ENCODE results near the gene CLEC5A. TPM values are rescaled to one million over a fixed set of nuclear protein-coding genes. Genes with fewer than 3 reads are reported as not detected.

CLEC5A gene
- total RNA-seq, 1 experiment from 2014 or later: not detected

- Histone ChIP-seq H2BK120ac (ENCODE audit: low read depth, low read length, poor library complexity, severe bottlenecking) (no peak overlapping the region), H2BK15ac (ENCODE audit: low read depth, low read length) (no peak overlapping the region), H2BK12ac (ENCODE audit: insufficient read length, low read depth, low read length) (no peak overlapping the region), H2AFZ (ENCODE audit: low read length) (no peak overlapping the region), H3K23ac (ENCODE audit: insufficient read length, low read depth, low read length) (no peak overlapping the region), H3K9ac (ENCODE audit: extremely low read depth, insufficient read length, low read length) (no peak overlapping the region), H4K8ac (replicated peaks; ENCODE audit: insufficient read length, low read depth, low read length) (no peak overlapping the region), H4K5ac (ENCODE audit: insufficient read length, low read depth, low read length) (no peak overlapping the region), H3K23me2 (ENCODE audit: insufficient read length, low read depth, low read length, poor library complexity, severe bottlenecking) (no peaks in the 10 kb centered on the region), H3K27me3 (ENCODE audit: insufficient read depth, low read length) (no peaks in the 10 kb centered on the region), H3K4me2 (ENCODE audit: insufficient read depth, insufficient read length, low read length) (no peak overlapping the region), H3T11ph (ENCODE audit: low read length) (no peak overlapping the region), H3K79me1 (ENCODE audit: insufficient read depth, low read depth, low read length, poor library complexity, severe bottlenecking) (no peaks in the 10 kb centered on the region), H3K14ac (ENCODE audit: insufficient read depth, low read length) (no peak overlapping the region), H2BK20ac (ENCODE audit: low read depth, low read length, poor library complexity, severe bottlenecking) (no peak overlapping the region), H2AK5ac (ENCODE audit: insufficient read length, low read length) (no peak overlapping the region), H4K20me1 (ENCODE audit: control insufficient read depth, insufficient read depth, insufficient read length) (no peaks in the 10 kb centered on the region), H3K79me2 (ENCODE audit: insufficient read depth, low read length) (no peaks in the 10 kb centered on the region), H3K27ac (ENCODE audit: insufficient read length, low read depth, low read length) (no peak overlapping the region), H4K91ac (ENCODE audit: insufficient read length, low read depth, low read length) (no peak overlapping the region), H3K56ac (ENCODE audit: insufficient read length, low read depth, low read length) (no peak overlapping the region), H2BK5ac (ENCODE audit: insufficient read length, low read length) (no peak overlapping the region), H3K4me1 (ENCODE audit: insufficient read depth, low read length) (no peaks in the 10 kb centered on the region; the same call in 1 of the 2 replicates), H3K18ac (ENCODE audit: insufficient read length, low read depth, low read length) (no peak overlapping the region), H3K4ac (ENCODE audit: low read depth, low read length) (no peak overlapping the region), H3K9me3 (ENCODE audit: control insufficient read depth, low read depth, low read length) (no peaks in the 10 kb centered on the region)
- Mint-ChIP-seq H3K4me3 (no peak overlapping the region), H3K4me1 (peaks cover 9 to 10% of the 10 kb centered on the region in 2 experiments), H3K27me3 (ENCODE audit: low read depth) (peaks cover 2% of the 10 kb centered on the region; the same call in 1 of the 2 replicates), H3K27ac (peak overlapping the region; percentile 7 to 95 (median 56); a peak in 6 of 7 replicates), H3K9me3 (no peaks in the 10 kb centered on the region), H3K36me3 (ENCODE audit: insufficient read depth in 1 of 3, low read depth in 3 of 3) (no peaks in the 10 kb centered on the region)
- DNase-seq: no peak
- no peak for TF ChIP-seq CTCF (conservative IDR thresholded peaks at IDR 0.05)
- no CpG with 5 or more reads among the region's 1 CpG for WGBS (ENCODE audit: extremely low coverage, insufficient read length, low lambda C conversion rate)
Measured at GRCh38 chr7:141954334-141954733, 7.6 kb upstream of the CLEC5A start.
